Esophagus muscularis mucosa (tissue), 4 donors: Measurements from ENCODE around the gene PPP6R2.
A peak's percentile ranks its signal among the peaks of the same experiment; 100 is the strongest.

Experiments
- CTCF ChIP-seq, 3 experiments: fragments of 200-600 bp in 2 of 3; fragments of 450-650 bp in 1 of 3; sonication (generic) in 2 of 3; IDR thresholded peaks; one replicate each; pipeline ENCODE4 v1.5.1; 2017 to 2019; ENCODE audit warnings: antibody characterized with exemption in 3 of 3, mild to moderate bottlenecking in 2 of 3, moderate library complexity in 1 of 3
- EP300 ChIP-seq: sonication (generic); formaldehyde crosslinking; IDR thresholded peaks from one replicate; pipeline ENCODE4 v1.6.1; 2017; ENCODE audit warnings: antibody characterized with exemption
- POLR2A ChIP-seq: fragments of 450-650 bp; IDR thresholded peaks from one replicate; pipeline ENCODE4 v1.6.1; 2017; ENCODE audit warnings: antibody characterized with exemption, moderate library complexity, mild to moderate bottlenecking, low read depth
- POLR2AphosphoS5 ChIP-seq, 2 donors: sonication (generic); formaldehyde crosslinking; IDR thresholded peaks; one replicate each; pipeline ENCODE4 v1.6.1; 2017; ENCODE audit warnings: antibody characterized with exemption in 2 of 2

GRCh38 chr22:50474710-50475651 lies 131.9 kb downstream of the PPP6R2 start, which contains the start of gene SBF1:
- TF ChIP-seq CTCF (IDR thresholded peaks at IDR 0.05) (no peak), POLR2AphosphoS5 (IDR thresholded peaks at IDR 0.05) (peak; percentile 61 to 77), EP300 (no peak), POLR2A (peak; percentile 8)
